NOMO-1 treated with DMSO at 0.1 percent for 48 hours (cell line): Measurements from ENCODE around the gene IFNA1.
"Not testable (repeated sequence)": the region's sequence is repeated elsewhere in the genome, so short reads cannot be mapped to it uniquely, and the experiment has no call there.

Experiments used
- DNase-seq: peaks from one replicate; lab custom pipeline; 2025; ENCODE audit not compliant: unreplicated experiment; lab: John Stamatoyannopoulos, UW

IFNA1 gene

DNA sequence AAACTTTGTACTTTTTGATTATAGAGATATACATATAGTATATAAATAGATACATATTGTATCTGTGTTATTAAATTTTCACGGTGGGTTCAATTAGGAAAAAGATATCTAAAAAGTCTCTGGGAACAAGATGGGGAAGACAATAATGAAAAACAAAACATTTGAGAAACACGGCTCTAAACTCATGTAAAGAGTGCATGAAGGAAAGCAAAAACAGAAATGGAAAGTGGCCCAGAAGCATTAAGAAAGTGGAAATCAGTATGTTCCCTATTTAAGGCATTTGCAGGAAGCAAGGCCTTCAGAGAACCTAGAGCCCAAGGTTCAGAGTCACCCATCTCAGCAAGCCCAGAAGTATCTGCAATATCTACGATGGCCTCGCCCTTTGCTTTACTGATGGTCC lies at the start of gene IFNA1:
TSS of gene IFNA1 (plus strand) at position 301 of the 400 bp plus-strand sequence. CDS start at position 370, 69 bp downstream.
- no peak for DNase-seq

DNA sequence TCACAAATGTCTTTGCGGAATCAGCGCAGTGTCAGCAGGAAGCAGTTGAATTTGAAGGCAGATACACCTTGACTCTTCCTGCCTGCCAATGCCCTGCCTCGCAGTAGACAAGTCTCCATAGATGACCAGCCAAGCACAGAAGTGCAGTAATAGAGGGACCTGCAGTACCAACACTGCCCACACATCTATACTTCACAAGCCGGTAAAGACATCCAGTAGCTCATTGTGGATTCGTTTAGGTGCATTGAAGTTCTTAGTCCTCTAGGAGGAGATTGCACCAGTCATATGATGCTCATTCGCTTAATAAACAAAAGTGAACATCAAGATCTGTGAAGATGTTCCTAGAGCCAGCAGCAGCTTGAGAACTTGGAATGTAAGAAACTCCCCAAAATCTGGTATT lies 48.0 kb upstream of the IFNA1 start:
- no peak for DNase-seq

- DNase-seq, result no peak
Observed at GRCh38 chr9:21395778-21396717, 44.2 kb upstream of the IFNA1 start.

DNA sequence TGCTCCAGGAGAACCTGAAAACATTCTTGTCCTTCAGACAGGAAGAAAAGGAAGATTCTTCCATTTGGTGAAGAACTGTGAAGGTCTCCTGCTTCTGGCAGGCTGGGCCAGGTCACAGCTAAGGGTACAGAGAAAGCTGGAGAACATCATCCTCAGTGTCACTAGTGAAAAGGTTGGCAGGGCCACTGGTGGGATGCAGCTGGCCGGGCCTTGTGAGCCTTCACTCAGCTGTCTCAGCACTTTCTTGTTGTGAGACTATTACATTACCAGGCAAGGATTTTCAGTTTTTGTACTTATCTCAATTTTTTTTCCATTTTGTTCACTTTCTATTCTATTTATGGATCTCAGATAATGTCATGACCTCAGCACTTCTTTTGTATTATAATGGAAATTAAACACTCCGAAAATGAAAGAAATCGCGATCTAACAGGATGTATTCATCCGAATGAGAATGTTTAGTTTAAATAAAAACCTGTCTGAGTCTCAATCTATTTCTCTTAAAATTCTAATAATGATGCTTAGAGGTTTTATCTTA lies 41.2 kb upstream of the IFNA1 start:
- DNase-seq, result no peak

DNA sequence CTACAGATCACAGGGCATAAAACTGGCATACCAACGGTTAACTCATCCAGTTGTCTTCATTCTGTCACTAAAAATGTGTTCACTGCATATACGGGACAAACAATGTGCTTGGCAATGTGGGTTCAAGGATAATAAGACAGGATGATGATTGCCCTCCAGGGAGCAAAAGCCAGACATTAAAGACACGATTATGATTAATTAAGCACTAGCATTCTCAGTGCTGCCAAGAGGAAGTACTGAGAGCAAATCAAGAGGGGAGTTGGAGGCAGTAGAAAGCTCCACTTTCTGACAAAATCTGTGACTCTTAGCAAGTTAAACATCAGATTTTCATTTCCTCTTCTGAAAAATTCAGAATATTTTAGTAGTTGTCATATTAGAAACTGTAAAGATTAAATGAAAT lies 40.3 kb upstream of the IFNA1 start:
- no peak for DNase-seq

DNA sequence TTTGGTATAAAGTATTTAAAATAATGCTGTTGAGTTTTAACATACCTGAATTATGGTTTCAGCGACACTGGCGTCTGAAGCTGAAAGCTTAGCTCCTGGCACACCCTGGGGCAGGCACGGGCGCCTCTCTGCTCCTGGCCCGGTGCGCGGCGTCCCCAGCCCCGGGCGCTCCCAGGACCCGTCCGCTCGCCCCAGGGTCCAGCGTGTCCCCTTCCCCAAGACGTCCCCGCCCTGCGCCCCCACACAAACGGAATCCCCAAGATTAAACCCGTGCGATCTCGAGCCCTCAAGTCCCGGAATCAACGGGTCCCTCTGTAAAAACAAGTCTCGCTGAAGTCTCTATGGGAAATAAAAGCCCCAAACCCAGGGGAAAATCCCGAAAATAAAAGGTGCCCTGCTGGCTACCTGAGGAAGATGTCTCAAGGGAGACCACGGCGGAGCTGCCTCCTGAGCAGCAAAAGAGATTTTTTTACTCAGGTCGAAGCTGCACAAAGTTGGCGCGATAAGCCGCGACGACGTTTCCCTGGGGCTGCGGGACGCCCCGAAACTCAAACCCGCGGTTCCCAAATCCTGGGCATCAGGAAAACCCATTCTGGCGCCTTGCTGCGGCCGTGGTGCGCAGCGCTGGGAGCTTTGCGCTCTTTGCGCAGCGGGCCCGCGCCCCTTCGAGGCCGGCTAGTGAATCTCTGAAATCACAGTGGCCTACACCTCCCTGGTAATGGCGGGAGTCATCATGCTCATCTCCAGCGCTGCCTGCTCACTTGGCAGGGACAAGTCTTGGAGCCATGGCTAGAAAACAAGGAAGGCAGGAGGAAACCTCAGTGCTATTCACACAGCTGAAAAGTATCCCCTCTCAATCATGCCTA lies 37.6 kb upstream of the IFNA1 start:
- no peak for DNase-seq

- DNase-seq, result no peak
Observed at GRCh38 chr9:21404146-21404545, 36.1 kb upstream of the IFNA1 start.

DNA sequence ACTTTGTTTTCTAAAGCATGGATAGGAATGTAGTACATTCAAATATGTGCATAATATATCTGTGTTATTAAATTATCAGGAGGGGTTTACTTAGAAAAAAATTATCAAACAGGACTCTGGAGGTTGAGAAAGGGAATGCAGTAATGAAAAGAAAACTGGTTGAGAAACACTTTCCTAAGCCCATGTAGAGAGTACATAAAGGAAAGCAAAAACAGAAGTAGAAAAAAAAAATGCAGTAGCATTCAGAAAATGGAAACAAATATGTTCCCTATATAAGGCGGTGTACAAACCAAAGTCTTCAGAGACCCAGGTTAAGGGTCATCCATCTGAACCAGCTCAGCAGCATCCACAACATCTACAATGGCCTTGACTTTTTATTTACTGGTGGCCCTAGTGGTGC lies 31.4 kb upstream of the IFNA1 start, which contains the start of gene IFNA8:
TSS of gene IFNA8 (plus strand) at position 301 of the 400 bp plus-strand sequence. CDS start at position 361, 60 bp downstream.
- no peak for DNase-seq

- DNase-seq, result no peak
Observed at GRCh38 chr9:21412107-21412506, 28.1 kb upstream of the IFNA1 start.

GRCh38 chr9:21413151-21413550 lies 27.1 kb upstream of the IFNA1 start:
- no peak for DNase-seq

DNA sequence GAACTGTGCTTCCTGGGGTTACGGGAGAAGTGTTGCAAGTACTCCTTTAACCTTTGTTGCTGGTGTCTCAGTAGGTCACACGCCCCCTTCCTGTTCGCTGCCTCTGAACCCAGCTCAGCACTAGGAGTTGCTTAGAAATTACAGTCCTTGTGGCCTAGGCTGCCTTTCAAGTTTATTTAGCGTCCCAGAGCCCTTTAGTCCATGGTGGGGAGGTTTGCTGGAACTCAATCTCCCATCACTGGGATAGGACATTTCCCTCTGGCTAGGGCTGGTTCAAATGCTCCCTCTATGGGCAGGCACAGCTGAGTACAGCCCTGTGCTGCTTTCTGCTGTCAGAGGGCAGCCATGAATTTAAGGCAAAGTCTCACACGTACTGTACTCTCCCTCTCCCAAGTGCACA lies 26.6 kb upstream of the IFNA1 start:
- DNase-seq, result no peak

GRCh38 chr9:21414220-21414940 lies 25.9 kb upstream of the IFNA1 start:
- DNase-seq, result no peak

- DNase-seq, result no peak
Observed at GRCh38 chr9:21415493-21416267, 24.6 kb upstream of the IFNA1 start.

- DNase-seq, result no peak
Observed at GRCh38 chr9:21428235-21428634, 12.0 kb upstream of the IFNA1 start.

GRCh38 chr9:21429191-21429590 lies 11.0 kb upstream of the IFNA1 start:
- DNase-seq, result no peak

- no peak for DNase-seq
Observed at GRCh38 chr9:21432672-21433425, 7.4 kb upstream of the IFNA1 start.

DNA sequence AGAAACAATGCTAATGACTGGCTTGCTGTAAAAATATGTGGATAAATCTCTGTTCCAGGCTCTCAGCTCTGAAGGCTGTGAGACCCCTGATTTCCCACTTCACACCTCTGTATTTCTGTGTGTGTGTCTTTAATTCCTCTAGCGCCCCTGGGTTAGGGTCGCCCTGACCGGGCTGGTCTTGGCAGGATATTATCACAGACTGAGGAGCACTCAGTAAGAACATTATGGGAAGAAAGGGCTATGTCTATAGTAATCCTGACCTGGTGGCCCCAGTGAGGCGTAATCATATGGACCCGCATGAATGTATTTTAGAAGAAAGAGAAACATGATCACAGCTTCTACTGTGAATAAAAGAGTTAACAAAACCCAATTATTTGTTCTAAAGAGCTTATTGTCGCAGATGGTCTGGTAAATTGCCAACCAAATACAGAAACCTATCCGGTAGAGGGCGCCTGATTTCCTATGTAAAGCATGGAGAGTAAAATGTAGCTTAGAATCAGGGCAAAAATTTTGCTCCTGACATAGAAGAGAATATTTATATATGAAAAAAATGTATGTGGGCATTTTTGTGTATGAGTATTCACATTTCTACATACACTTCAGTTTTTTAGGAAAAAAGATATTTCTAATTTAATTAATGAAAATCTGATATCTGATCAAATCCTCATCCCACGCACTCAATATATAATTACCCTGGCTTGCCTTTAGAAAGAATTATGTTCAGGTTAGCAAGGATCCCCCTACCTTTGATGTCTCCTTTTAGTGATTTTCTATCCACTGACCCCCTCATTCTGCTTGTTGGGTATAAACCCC lies 5.8 kb upstream of the IFNA1 start:
- no peak for DNase-seq

GRCh38 chr9:21435015-21435383 lies 5.2 kb upstream of the IFNA1 start:
- not testable (repeated sequence) for DNase-seq
